ENCODE results near the gene LPCAT3. TPM values are rescaled to one million over a fixed set of nuclear protein-coding genes. Genes with fewer than 3 reads are reported as not detected.

Gene LPCAT3
- total and polyA plus RNA-seq, 2 of the 4 experiments (the other 2 are of a cell fraction): 7.0 to 18.6 TPM

DNA sequence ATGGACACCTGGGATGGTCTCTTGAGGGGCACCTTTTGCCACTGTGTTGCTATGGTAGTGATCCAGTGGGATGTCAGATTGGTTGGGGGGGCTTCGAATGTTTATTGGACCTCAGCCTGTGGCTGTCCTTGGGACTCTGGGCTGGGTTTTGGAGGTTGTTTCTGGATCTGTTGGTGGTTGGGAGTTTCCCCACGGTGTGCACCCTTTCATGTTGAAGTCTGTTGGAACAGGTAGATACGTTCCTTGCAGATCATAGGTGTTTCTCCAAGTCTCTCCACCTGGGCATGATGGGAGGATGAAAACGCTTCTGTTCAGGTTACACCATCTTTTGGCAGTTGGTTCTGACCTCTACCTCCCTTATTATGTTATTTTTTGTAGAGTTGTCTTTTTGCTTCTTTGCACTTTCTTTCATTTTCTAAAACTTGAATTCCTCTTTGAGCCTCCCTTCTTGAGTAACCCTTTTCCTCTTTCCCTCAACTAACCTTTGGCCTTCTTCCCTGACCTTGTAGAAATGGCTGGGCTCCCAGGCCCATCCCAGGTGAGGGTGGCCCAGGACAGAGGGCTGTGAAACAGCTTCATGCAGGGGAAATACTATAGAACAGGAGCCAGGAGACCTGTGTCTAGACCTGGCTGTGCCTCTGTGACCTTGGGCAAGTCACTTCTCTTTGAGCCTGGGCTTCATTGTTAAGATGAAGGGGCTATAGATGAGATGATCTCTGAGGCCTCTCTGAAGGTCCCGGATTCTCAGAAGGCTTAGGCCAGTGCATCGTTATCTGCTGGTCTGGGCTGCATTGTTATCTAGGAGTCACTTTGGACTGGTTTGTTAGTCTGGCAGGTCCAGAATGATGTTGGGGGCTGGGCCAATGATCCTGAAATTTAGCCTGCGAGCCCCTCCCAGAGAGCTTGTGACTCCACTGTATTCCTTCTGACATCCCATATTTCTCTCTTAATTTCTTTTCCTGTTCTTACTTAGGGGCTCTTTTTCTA, 88.5 kb downstream of the LPCAT3 start:
- peaks cover 30% of the 10 kb centered on the region for H3K4me1 ChIP-seq (ENCODE audit: control insufficient read depth, insufficient read depth, low read length)
- TF ChIP-seq RCOR1 (IDR thresholded peaks at IDR 0.05; ENCODE audit: insufficient replicate concordance, low read length) (no peak), MXI1 (IDR thresholded peaks at IDR 0.05; ENCODE audit: borderline replicate concordance, low read depth, low read length) (no peak), MAZ (IDR thresholded peaks at IDR 0.05; ENCODE audit: borderline replicate concordance, low read depth, low read length) (no peak), ELK1 (IDR thresholded peaks at IDR 0.05; ENCODE audit: borderline replicate concordance, low read depth, low read length) (no peak), BHLHE40 (IDR thresholded peaks at IDR 0.05; ENCODE audit: low read depth, low read length) (no peak), RAD21 (IDR thresholded peaks at IDR 0.05; ENCODE audit: low read length) (no peak), SMC3 (IDR thresholded peaks at IDR 0.05; ENCODE audit: low read depth, low read length) (no peak), FOS (IDR thresholded peaks at IDR 0.05; ENCODE audit: low read depth, low read length) (no peak), CHD1 (IDR thresholded peaks at IDR 0.05; ENCODE audit: low read depth, low read length) (no peak), RFX5 (IDR thresholded peaks at IDR 0.05; ENCODE audit: low read depth, low read length) (no peak), POLR2A (IDR thresholded peaks at IDR 0.05; ENCODE audit: low read depth, low read length) (no peak)
- TF ChIP-seq, protein P1, sequence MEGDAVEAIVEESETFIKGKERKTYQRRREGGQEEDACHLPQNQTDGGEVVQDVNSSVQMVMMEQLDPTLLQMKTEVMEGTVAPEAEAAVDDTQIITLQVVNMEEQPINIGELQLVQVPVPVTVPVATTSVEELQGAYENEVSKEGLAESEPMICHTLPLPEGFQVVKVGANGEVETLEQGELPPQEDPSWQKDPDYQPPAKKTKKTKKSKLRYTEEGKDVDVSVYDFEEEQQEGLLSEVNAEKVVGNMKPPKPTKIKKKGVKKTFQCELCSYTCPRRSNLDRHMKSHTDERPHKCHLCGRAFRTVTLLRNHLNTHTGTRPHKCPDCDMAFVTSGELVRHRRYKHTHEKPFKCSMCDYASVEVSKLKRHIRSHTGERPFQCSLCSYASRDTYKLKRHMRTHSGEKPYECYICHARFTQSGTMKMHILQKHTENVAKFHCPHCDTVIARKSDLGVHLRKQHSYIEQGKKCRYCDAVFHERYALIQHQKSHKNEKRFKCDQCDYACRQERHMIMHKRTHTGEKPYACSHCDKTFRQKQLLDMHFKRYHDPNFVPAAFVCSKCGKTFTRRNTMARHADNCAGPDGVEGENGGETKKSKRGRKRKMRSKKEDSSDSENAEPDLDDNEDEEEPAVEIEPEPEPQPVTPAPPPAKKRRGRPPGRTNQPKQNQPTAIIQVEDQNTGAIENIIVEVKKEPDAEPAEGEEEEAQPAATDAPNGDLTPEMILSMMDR (conservative IDR thresholded peaks at IDR 0.05; ENCODE audit: low read depth, low read length): no peak
- TF ChIP-seq, protein P2, sequence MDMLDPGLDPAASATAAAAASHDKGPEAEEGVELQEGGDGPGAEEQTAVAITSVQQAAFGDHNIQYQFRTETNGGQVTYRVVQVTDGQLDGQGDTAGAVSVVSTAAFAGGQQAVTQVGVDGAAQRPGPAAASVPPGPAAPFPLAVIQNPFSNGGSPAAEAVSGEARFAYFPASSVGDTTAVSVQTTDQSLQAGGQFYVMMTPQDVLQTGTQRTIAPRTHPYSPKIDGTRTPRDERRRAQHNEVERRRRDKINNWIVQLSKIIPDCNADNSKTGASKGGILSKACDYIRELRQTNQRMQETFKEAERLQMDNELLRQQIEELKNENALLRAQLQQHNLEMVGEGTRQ (IDR thresholded peaks at IDR 0.05; ENCODE audit: low read depth, low read length): no peak

More for the DNA sequence above, 88.5 kb downstream of the LPCAT3 start:
- DNase-seq (no peak), ATAC-seq (ENCODE audit: low read depth) (no peak)
- Histone ChIP-seq H3K18ac (ENCODE audit: low read depth, low read length) (no peak overlapping the region), H4K20me1 (ENCODE audit: insufficient read depth, low read length) (peaks cover 58% of the 10 kb centered on the region), H2BK20ac (ENCODE audit: low read depth, low read length) (no peak overlapping the region), H4K91ac (ENCODE audit: insufficient read depth, low read depth, low read length) (no peak overlapping the region), H3K4me2 (ENCODE audit: low read depth, low read length) (peak overlapping the region; percentile 98), H3K23ac (ENCODE audit: low read depth, low read length) (peak overlapping the region; percentile 96), H3K56ac (ENCODE audit: extremely low read depth, insufficient read depth, low read length) (peak overlapping the region; percentile 76), H2AK5ac (ENCODE audit: low read depth, low read length) (peak overlapping the region; percentile 51; the same call in 1 of the 2 replicates), H2BK15ac (ENCODE audit: low read depth, low read length) (no peak overlapping the region), H3K36me3 (ENCODE audit: control insufficient read depth, insufficient read depth, low read length) (peaks cover 17% of the 10 kb centered on the region), H2BK120ac (ENCODE audit: low read depth, low read length) (no peak overlapping the region), H3K27ac (ENCODE audit: insufficient read depth, low read length) (peak overlapping the region; percentile 95), H3K9ac (ENCODE audit: low read depth, low read length) (peak overlapping the region; percentile 76), H3K4me3 (ENCODE audit: insufficient read depth, low read depth, low read length) (peak overlapping the region; percentile 93), H2AFZ (replicated peaks; ENCODE audit: low read length, poor library complexity) (no peak overlapping the region), H4K5ac (ENCODE audit: low read depth, low read length) (no peak overlapping the region), H3K79me1 (ENCODE audit: low read depth in 1 of 2, low read length in 2 of 2) (peaks cover 12 to 60% of the 10 kb centered on the region in 2 experiments; a peak in 3 of 4 replicates), H3K9me1 (ENCODE audit: insufficient read depth, low read length) (peaks cover 12% of the 10 kb centered on the region), H2AK9ac (replicated peaks; ENCODE audit: low read depth, low read length, poor library complexity) (peak overlapping the region; percentile 94), H3K9me3 (ENCODE audit: control insufficient read depth, insufficient read depth, low read length) (no peaks in the 10 kb centered on the region), H2BK5ac (ENCODE audit: low read depth, low read length, poor library complexity, severe bottlenecking) (peak overlapping the region; percentile 89), H3K27me3 (ENCODE audit: control insufficient read depth, insufficient read depth, low read length) (no peaks in the 10 kb centered on the region), H3K4ac (ENCODE audit: low read depth, low read length) (peak overlapping the region; percentile 83; the same call in 1 of the 2 replicates), H3K14ac (replicated peaks; ENCODE audit: low read depth, low read length) (peak overlapping the region; percentile 91), H4K8ac (ENCODE audit: low read depth in 2 of 2, low read length in 2 of 2) (no peak overlapping the region)
- CTCF ChIA-PET: interaction anchor here (1.0 kb wide), 1 partner anchor 57 kb away, joined by 3 read pairs; the partner anchor contains the start of gene SPSB2
- dilution Hi-C loops (cut with HindIII; ENCODE audit: low sequenced_read_pairs, unreplicated experiment): no loop called here
- WGBS, 2 experiments (ENCODE audit: extremely low coverage in 2 of 2, insufficient read length in 1 of 2): 57% methylated on average over 1 of the region's 7 CpGs; no CpG with 5 or more reads in 1 of the 2 experiments
- BruUV-seq (replicated peaks): no TSS peak
- in situ Hi-C loops (cut with MboI; ENCODE audit: low sequenced_read_pairs): no loop called here
- intact Hi-C loops (cut with micrococcal nuclease): no loop called here
- POLR2A ChIA-PET (ENCODE audit: unreplicated experiment): no interaction called here

Measured in IMR-90 (cell line).